LNCAP (cell line): ENCODE data around the gene GALNT2.

Experiments
- CTCF ChIP-seq: fragments of 450-650 bp; IDR thresholded peaks from 2 replicates; pipeline ENCODE4 v1.5.1; 2017; ENCODE audit warnings: mild to moderate bottlenecking

GALNT2 gene

GRCh38 chr1:230125141-230125540 is 58.1 kb downstream of the GALNT2 start:
- TF ChIP-seq CTCF, result no peak

GRCh38 chr1:230125640-230126528 is 58.8 kb downstream of the GALNT2 start:
- TF ChIP-seq CTCF, result no peak

- TF ChIP-seq CTCF, result no peak
These were observed 59.6 kb downstream of the GALNT2 start for GRCh38 chr1:230126529-230127104.

GRCh38 chr1:230127105-230128054 is 60.3 kb downstream of the GALNT2 start:
- no peak for TF ChIP-seq CTCF

- TF ChIP-seq CTCF, result no peak
These were observed 61.7 kb downstream of the GALNT2 start for GRCh38 chr1:230128569-230129285.

GRCh38 chr1:230129341-230129740 is 62.3 kb downstream of the GALNT2 start:
- no peak for TF ChIP-seq CTCF
